GM19328 (cell line): ENCODE data around the gene CYB5R4.
"Not testable (repeated sequence)": the region's sequence is repeated elsewhere in the genome, so short reads cannot be mapped to it uniquely, and the experiment has no call there.

Experiments
- ATAC-seq: cut with Tn5 transposase; IDR thresholded peaks from one replicate; pipeline ENCODE4 v1.9.1; 2021; ENCODE audit warnings: mild to moderate bottlenecking, moderate library complexity; ENCODE audit not compliant: unreplicated experiment

CYB5R4 gene

DNA sequence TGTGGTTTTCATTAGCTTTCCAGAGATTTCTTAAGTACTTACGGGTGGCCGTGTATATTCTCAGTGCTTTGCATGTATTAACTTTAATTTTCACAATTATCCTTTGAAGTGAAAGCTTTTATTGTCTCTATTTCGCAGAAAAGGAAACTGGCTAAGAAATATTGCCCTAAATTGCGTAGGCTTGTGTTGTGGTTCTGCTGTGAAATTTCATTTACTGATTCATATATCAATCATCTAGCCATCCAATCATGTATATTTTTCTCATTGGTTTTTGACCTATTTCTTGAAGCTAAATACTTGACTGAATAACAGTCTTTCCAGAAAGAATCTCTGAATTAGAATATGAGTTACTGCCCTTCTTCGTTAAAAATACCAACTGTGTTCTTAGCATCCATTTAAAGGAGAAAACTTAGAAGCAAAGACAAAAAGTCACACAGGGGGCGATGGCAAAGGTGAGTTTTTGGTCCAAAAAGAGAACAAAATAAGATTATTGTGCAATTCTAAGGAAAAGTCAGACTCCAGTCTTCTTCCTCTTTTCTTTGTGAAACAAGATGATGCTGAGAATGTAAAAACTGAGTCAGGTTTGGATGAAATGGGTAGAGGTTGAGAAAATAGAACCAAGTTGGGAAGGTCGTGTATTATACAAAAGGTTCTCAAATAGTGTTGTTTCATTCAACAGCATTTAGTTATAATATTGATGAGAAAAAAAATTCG lies 1.4 kb downstream of the CYB5R4 start:
- ATAC-seq, result no peak

GRCh38 chr6:83862776-83863471 lies 3.4 kb downstream of the CYB5R4 start:
- ATAC-seq, result no peak

DNA sequence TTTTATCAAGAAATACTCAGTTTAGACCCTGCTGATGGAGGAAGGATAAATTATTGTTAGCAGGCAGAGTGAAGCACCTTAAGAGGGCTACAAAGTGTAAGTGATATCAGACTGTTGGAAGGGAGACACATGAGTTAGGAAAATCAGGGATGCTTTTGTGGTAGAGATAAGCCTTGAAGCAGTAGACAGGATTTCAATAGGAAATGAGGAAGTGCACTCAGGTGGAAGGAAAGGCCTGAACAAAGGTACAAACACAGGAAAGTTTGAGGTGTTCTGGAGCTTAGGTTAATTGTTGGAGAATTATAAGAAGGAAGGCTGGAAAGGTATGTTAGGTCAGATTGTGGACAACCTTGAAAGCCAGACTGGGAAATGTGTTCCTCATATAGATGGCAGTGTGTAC lies 7.6 kb downstream of the CYB5R4 start:
- no peak for ATAC-seq

DNA sequence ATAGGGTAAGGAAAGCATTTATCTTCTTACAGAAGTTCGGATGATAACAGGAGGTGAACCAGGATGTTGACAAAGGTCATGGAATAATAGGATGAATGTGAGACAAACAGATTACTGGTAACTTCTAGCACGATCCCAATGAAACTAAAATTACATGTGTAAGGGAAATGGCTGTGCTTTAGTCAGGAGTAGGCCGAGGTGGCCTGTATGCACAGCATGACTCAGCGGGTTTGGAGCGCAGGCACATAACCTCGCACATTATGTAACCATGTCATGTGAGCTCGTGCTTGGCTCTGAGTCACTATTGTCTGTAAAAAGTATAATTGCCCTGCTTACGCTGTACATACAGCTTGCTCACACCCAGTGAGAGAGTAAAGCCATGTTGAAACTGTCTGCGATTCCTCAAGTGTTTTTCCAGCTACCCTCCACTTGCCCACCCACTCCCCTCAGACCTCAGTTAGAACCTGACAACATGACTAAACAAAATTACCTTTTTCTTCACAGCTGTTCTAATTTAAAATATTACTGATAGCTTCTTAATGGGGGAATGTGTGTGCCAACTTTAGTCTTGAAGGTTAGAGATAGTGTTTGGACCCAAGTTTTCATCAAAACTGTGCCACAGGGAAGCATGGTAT lies 8.2 kb downstream of the CYB5R4 start:
- no peak for ATAC-seq

GRCh38 chr6:83868639-83869038 lies 9.2 kb downstream of the CYB5R4 start:
- ATAC-seq, result no peak

DNA sequence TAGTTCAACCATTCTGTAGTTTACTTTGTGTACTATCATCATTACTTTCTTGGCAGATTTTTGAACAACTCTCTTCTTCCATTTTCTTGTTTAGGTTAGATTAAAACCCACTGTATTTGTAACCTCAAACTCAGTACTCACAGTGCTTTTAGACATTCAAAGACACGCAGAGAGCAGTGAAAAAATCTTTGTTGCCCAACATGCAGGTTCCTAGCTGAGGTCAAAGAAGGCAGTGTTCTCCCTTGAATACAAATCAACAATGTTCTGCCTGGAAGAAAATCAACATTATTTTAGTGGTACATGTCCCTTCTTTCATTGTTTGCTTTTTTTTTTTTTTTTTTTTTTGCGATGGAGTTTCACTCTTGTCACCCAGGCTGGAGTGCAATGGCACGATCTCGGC lies 11.2 kb downstream of the CYB5R4 start:
- ATAC-seq, result no peak

DNA sequence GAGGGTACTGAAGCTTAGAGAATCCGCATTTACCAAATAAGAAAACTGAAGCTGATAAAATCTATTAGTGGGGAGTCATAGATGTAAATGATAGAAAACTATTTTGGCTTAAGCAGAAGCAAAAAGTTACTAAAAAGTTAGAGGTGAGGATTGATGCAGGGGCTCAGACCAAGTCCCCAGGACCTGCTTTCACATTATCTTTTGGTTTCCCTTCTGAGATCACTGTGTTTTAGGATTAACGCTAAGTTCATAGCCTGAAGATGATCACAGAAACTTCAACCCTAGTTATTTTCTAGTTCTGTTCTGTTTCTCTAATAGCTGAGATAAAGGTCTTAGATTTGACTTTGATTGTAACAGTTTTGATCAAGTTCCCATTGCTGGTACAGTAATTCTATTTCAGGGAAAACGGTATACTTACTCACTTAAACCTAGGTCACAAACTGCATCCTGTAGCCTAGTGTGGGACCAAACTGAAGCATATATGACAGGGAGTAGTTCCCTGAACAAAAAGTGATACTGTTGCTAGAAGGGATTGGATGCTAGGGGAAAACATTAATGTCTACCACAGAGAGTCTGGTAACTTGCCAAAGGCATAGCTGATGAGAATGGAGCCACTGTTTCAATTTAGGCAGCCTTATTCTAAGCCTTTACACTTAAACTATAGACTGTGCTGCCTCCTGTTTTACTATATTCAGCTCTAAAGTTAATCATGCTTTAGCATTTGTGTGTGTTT lies 13.1 kb downstream of the CYB5R4 start:
- ATAC-seq, result no peak

GRCh38 chr6:83873869-83874268 lies 14.4 kb downstream of the CYB5R4 start:
- no peak for ATAC-seq

- ATAC-seq, result no peak
Measured at GRCh38 chr6:83875843-83876242, 16.4 kb downstream of the CYB5R4 start.

- ATAC-seq, result no peak
Measured at GRCh38 chr6:83878902-83879644, 19.6 kb downstream of the CYB5R4 start.

- no peak for ATAC-seq
Measured at GRCh38 chr6:83879746-83880145, 20.3 kb downstream of the CYB5R4 start.

DNA sequence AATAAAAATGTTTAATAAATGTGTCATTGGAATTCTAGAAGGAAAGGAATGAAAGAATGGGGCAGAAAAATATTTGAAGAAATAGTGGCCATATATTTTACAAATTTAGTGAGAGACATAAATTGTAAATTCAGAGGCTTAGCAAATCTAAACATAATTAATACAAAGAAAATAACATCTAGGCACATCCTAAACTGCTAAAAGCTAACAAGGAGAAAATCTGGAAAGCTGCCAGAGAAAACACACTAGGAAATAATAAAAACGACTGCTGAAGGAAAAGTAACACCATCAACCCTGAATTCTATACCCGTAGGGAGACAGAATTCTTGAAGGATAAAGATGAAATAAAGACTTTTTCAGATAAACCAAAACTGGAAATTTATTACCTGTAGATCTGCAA lies 23.8 kb downstream of the CYB5R4 start:
- no peak for ATAC-seq

DNA sequence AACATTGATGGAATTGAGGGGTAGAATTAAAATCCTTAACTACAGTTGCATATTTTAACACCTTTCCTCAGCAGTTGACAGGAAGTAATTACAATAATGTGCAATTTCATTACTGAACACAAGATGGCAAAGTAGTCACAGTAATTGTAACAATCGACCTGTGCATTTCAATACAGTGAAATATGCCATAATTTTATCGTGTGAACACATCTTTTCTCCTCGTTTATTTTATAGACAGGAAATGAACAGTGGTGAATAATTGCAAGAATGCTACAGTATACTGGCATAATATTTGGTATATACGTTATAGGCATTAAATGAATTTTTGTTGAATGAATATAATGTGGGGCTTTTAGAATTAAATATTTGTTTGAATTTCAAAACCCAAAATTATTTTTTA lies 25.0 kb downstream of the CYB5R4 start:
- ATAC-seq, result peak; percentile 85

DNA sequence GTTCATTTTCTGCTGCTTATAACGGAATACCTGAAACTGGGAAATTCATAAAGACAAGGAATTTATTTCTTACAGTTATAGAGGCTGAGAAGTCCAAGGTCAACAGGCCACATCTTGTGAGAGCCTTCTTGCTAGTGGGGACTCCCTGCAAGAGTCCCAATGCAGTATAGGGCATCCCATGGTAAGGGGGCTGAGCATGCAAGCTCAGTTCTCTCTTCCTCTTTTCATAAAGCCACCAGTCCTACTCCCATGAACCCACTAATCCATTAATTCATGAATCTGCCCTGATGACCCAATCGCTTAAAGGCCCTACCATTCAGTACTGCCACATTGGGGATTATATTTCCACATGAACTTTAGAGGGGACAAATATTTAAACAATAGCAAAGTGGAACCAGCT lies 26.5 kb downstream of the CYB5R4 start:
- no peak for ATAC-seq

- ATAC-seq, result no peak
Measured at GRCh38 chr6:83889621-83890020, 30.1 kb downstream of the CYB5R4 start.

- ATAC-seq, result no peak
Measured at GRCh38 chr6:83890520-83890919, 31.0 kb downstream of the CYB5R4 start.

DNA sequence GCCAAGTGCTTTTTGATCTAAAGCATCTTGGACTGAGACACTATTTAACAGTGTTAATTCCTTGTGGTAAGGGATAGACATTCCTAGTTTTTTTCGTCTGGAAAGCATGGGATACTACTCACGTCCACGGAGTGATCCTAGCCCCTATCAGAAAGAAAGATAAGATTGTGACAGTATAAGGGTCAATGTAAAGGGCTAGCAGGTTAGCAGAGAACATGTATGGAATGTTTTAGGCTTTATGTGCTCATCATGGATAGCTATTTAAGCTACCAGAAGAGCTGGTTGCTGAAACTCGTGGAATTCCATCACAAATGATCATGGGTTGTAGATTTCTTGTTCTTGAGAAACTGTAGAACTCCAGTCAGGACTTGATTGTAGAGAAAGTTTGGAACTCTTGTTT lies 32.1 kb downstream of the CYB5R4 start:
- ATAC-seq, result no peak

DNA sequence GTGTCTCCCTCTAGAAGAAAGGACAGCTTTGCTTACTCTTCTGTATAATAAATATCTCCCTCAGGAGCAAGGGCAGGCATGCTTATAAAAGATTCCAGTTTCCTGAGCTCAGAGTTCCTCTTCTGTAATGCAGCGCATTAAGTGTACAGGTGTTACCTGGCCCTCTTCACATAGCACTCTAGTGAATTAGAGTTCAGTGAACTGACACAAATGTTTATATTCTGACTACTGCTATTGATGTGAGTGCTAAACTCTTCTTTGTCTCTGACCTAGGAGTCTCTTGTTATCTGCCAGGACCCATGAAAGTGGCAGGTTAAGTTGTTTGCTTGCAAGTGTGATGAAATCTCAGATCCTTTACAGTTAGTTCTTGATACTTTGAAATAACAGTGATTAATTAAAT lies 33.5 kb downstream of the CYB5R4 start:
- no peak for ATAC-seq

DNA sequence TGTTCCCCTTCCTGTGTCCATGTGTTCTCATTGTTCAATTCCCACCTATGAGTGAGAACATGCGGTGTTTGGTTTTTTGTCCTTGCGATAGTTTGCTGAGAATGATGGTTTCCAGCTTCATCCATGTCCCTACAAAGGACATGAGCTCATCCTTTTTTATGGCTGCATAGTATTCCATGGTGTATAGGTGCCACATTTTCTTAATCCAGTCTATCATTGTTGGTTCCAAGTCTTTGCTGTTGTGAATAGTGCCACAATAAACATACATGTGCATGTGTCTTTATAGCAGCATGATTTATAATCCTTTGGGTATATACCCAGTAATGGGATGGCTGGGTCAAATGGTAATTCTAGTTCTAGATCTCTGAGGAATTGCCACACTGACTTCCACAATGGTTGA lies 37.6 kb downstream of the CYB5R4 start:
- not testable (repeated sequence) for ATAC-seq

DNA sequence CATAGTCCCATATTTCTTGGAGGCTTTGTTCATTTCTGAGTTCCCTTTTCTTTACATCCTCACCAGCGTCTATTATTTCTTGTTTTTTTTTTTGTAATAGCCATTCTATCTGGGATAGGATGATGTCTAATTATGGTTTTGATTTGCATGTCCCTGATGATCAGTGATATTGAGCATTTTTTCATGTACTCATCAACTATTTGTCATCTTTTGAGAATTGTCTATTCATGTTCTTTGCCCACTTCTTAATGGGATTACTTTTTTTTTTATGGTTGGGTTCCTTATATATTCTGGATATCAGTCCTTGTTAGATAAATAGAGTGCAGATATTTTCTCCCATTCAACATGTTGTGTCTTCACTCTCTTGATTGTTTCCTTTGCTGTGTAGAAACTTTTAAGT lies 42.1 kb downstream of the CYB5R4 start:
- ATAC-seq, result no peak

- ATAC-seq, result no peak
Measured at GRCh38 chr6:83904395-83904794, 44.9 kb downstream of the CYB5R4 start.
